CD4-positive, CD25-positive, alpha-beta regulatory T cell (primary cell): ENCODE data around the gene CBFA2T3. TPM values are rescaled to one million over a fixed set of nuclear protein-coding genes. Genes with fewer than 3 reads are reported as not detected.

Source experiments
- ATAC-seq, 2 donors: fragments of 150-1000 bp; cut with Tn5 transposase; one replicate each; pipeline ENCODE4 v1.10.0; 2021; ENCODE audit warnings: low read depth in 2 of 2, moderate number of reproducible peaks in 2 of 2, moderate library complexity in 1 of 2
- DNase-seq, 3 donors: peaks; one replicate each; pipeline versions ENCODE4 v3.0.0 to v3.0.0-alpha.2; 2012 to 2022; ENCODE audit warnings: mixed read lengths in 1 of 3
- H3K27ac ChIP-seq: one replicate; pipeline ENCODE4 v1.7.0; 2013; ENCODE audit warnings: mild to moderate bottlenecking, low read length; ENCODE audit not compliant: insufficient read depth, poor library complexity, severe bottlenecking
- H3K27me3 ChIP-seq: one replicate; pipeline ENCODE4 v1.7.0; 2013; ENCODE audit warnings: low read length; ENCODE audit not compliant: control insufficient read depth, insufficient read depth
- H3K36me3 ChIP-seq: one replicate; pipeline ENCODE4 v1.7.0; 2013; ENCODE audit warnings: mild to moderate bottlenecking, low read length, moderate library complexity; ENCODE audit not compliant: control insufficient read depth, insufficient read depth
- H3K4me1 ChIP-seq: 2 replicates; pipeline ENCODE4 v1.7.0; 2013; ENCODE audit warnings: mild to moderate bottlenecking, low read length; ENCODE audit not compliant: insufficient read depth, control insufficient read depth, poor library complexity, severe bottlenecking
- H3K4me3 ChIP-seq: one replicate; pipeline ENCODE4 v1.7.0; 2013; ENCODE audit warnings: low read depth, mild to moderate bottlenecking, low read length, moderate library complexity
- H3K9me3 ChIP-seq, 2 experiments: 1 replicate in 1 of 2; 2 replicates in 1 of 2; pipeline ENCODE4 v1.7.0; 2013; ENCODE audit warnings: low read length in 2 of 2, mild to moderate bottlenecking in 1 of 2, moderate library complexity in 1 of 2; ENCODE audit not compliant: control insufficient read depth in 2 of 2
- H3K27ac Mint-ChIP-seq, 3 donors: one replicate each; pipeline ENCODE4 v1.8.0; 2020 to 2022; ENCODE audit warnings: mild to moderate bottlenecking in 3 of 3, mixed read lengths in 3 of 3, moderate library complexity in 2 of 3
- H3K27me3 Mint-ChIP-seq: one replicate; pipeline ENCODE4 v1.8.0; 2022; ENCODE audit warnings: mild to moderate bottlenecking, mixed read lengths
- H3K36me3 Mint-ChIP-seq: one replicate; pipeline ENCODE4 v1.8.0; 2020; ENCODE audit warnings: mixed read lengths
- H3K4me1 Mint-ChIP-seq, 4 donors: one replicate each; pipeline ENCODE4 v1.8.0; 2020 to 2022; ENCODE audit warnings: mixed read lengths in 4 of 4, mild to moderate bottlenecking in 1 of 4
- H3K4me3 Mint-ChIP-seq, 4 donors: one replicate each; pipeline ENCODE4 v1.8.0; 2020 to 2022; ENCODE audit warnings: mild to moderate bottlenecking in 4 of 4, mixed read lengths in 4 of 4, moderate library complexity in 3 of 4
- H3K9me3 Mint-ChIP-seq, 7 donors: one replicate each; pipeline ENCODE4 v1.8.0; 2020 to 2022; ENCODE audit warnings: mixed read lengths in 7 of 7, mild to moderate bottlenecking in 3 of 7, moderate library complexity in 2 of 7
- polyA plus RNA-seq, 4 donors: library from polyadenylated mRNA; unstranded; fragments of 300-500 nt; fragmentation: Illumina TruSeq; gene quantifications; one replicate each; pipeline ENCODE4 v1.2.3, GENCODE V29; 2021
- total RNA-seq: library from RNA; stranded (reverse); gene quantifications from one replicate; pipeline ENCODE4 v1.2.3, GENCODE V29; 2022

CBFA2T3 gene
- total and polyA plus RNA-seq, 5 donors from 2014 or later: 0.25 to 1.3 TPM; not detected in 3

- H3K27me3 ChIP-seq: no peaks in the 10 kb centered on the region
- peaks cover 4 to 10% of the 10 kb centered on the region in 2 experiments for H3K9me3 ChIP-seq
- DNase-seq: peak; percentile 9 to 54 (median 35)
- peak overlapping the region; percentile 14 for H3K27ac ChIP-seq
- Mint-ChIP-seq H3K4me1 (peaks cover 0 to 15% (median 6%) of the 10 kb centered on the region in 4 donors), H3K27ac (peak overlapping the region in 2 of 3 donors; percentile 52 to 85), H3K9me3 (peaks cover 0 to 20% (median 1%) of the 10 kb centered on the region in 7 donors), H3K36me3 (peaks cover 4% of the 10 kb centered on the region), H3K4me3 (peak overlapping the region in 2 of 4 donors; percentile 66 to 71), H3K27me3 (peaks cover 8% of the 10 kb centered on the region)
- peak; percentile 58 to 65 for ATAC-seq
- H3K4me1 ChIP-seq: no peaks in the 10 kb centered on the region
- no peak overlapping the region for H3K4me3 ChIP-seq
- H3K36me3 ChIP-seq: no peaks in the 10 kb centered on the region
These were observed 22.6 kb upstream of the CBFA2T3 start for GRCh38 chr16:88999457-89000206.

- Histone ChIP-seq H3K4me3 (no peak overlapping the region), H3K27me3 (no peaks in the 10 kb centered on the region), H3K9me3 (peaks cover 4 to 10% of the 10 kb centered on the region in 2 experiments), H3K27ac (no peak overlapping the region), H3K4me1 (peaks cover 10% of the 10 kb centered on the region), H3K36me3 (no peaks in the 10 kb centered on the region)
- no peaks in the 10 kb centered on the region for H3K27me3 Mint-ChIP-seq
- ATAC-seq (no peak), DNase-seq (no peak)
- peaks cover 0 to 18% (median 1%) of the 10 kb centered on the region in 7 donors for H3K9me3 Mint-ChIP-seq
- peaks cover 4% of the 10 kb centered on the region for H3K36me3 Mint-ChIP-seq
- H3K4me3 Mint-ChIP-seq: no peak overlapping the region
- peaks cover 0 to 13% (median 5%) of the 10 kb centered on the region in 4 donors for H3K4me1 Mint-ChIP-seq
- no peak overlapping the region for H3K27ac Mint-ChIP-seq
These were observed 18.9 kb upstream of the CBFA2T3 start for GRCh38 chr16:88995746-88996535.

- DNase-seq: no peak
- Histone ChIP-seq H3K27me3 (no peaks in the 10 kb centered on the region), H3K9me3 (peaks cover 4 to 10% of the 10 kb centered on the region in 2 experiments), H3K27ac (no peak overlapping the region), H3K4me3 (no peak overlapping the region), H3K4me1 (peaks cover 10% of the 10 kb centered on the region), H3K36me3 (no peaks in the 10 kb centered on the region)
- Mint-ChIP-seq H3K27me3 (no peaks in the 10 kb centered on the region), H3K36me3 (peaks cover 4% of the 10 kb centered on the region), H3K27ac (no peak overlapping the region), H3K4me1 (peaks cover 0 to 13% (median 5%) of the 10 kb centered on the region in 4 donors), H3K4me3 (no peak overlapping the region), H3K9me3 (peaks cover 0 to 16% (median 0%) of the 10 kb centered on the region in 7 donors)
- no peak for ATAC-seq
These were observed 18.2 kb upstream of the CBFA2T3 start for GRCh38 chr16:88995194-88995593.

GRCh38 chr16:88994695-88995094 lies 17.7 kb upstream of the CBFA2T3 start:
- H3K4me1 ChIP-seq: peaks cover 10% of the 10 kb centered on the region
- no peaks in the 10 kb centered on the region for H3K36me3 Mint-ChIP-seq
- ATAC-seq (no peak), DNase-seq (no peak)
- H3K9me3 Mint-ChIP-seq: peaks cover 0 to 13% (median 0%) of the 10 kb centered on the region in 7 donors
- no peaks in the 10 kb centered on the region for H3K27me3 Mint-ChIP-seq
- no peak overlapping the region for H3K27ac Mint-ChIP-seq
- peaks cover 4 to 10% of the 10 kb centered on the region in 2 experiments for H3K9me3 ChIP-seq
- H3K27me3 ChIP-seq: no peaks in the 10 kb centered on the region
- H3K27ac ChIP-seq: no peak overlapping the region
- H3K4me3 Mint-ChIP-seq: no peak overlapping the region
- H3K36me3 ChIP-seq: no peaks in the 10 kb centered on the region
- H3K4me3 ChIP-seq: no peak overlapping the region
- H3K4me1 Mint-ChIP-seq: peaks cover 0 to 8% (median 3%) of the 10 kb centered on the region in 4 donors

- H3K27ac ChIP-seq: no peak overlapping the region
- H3K4me3 ChIP-seq: no peak overlapping the region
- no peaks in the 10 kb centered on the region for H3K36me3 ChIP-seq
- no peak overlapping the region for H3K4me3 Mint-ChIP-seq
- peaks cover 4 to 10% of the 10 kb centered on the region in 2 experiments for H3K9me3 ChIP-seq
- H3K9me3 Mint-ChIP-seq: peaks cover 0 to 10% (median 0%) of the 10 kb centered on the region in 7 donors
- no peak for DNase-seq
- no peaks in the 10 kb centered on the region for H3K36me3 Mint-ChIP-seq
- no peaks in the 10 kb centered on the region for H3K27me3 Mint-ChIP-seq
- peaks cover 0 to 5% (median 1%) of the 10 kb centered on the region in 4 donors for H3K4me1 Mint-ChIP-seq
- H3K27ac Mint-ChIP-seq: no peak overlapping the region
- ATAC-seq: no peak
- H3K27me3 ChIP-seq: no peaks in the 10 kb centered on the region
- H3K4me1 ChIP-seq: peaks cover 10% of the 10 kb centered on the region
These were observed 17.1 kb upstream of the CBFA2T3 start for GRCh38 chr16:88993946-88994600.

- H3K4me3 Mint-ChIP-seq: no peak overlapping the region
- Histone ChIP-seq H3K4me3 (no peak overlapping the region), H3K27me3 (no peaks in the 10 kb centered on the region), H3K27ac (no peak overlapping the region), H3K9me3 (peaks cover 4 to 10% of the 10 kb centered on the region in 2 experiments), H3K4me1 (peaks cover 10% of the 10 kb centered on the region), H3K36me3 (no peaks in the 10 kb centered on the region)
- H3K36me3 Mint-ChIP-seq: no peaks in the 10 kb centered on the region
- peaks cover 1% of the 10 kb centered on the region for H3K27me3 Mint-ChIP-seq
- ATAC-seq (no peak), DNase-seq (peak in 1 of 3 donors; percentile 27)
- H3K4me1 Mint-ChIP-seq: peaks cover 0 to 4% (median 0%) of the 10 kb centered on the region in 4 donors
- no peak overlapping the region for H3K27ac Mint-ChIP-seq
- peaks cover 0 to 8% (median 0%) of the 10 kb centered on the region in 7 donors for H3K9me3 Mint-ChIP-seq
These were observed 16.3 kb upstream of the CBFA2T3 start for GRCh38 chr16:88993166-88993761.
